ENCODE data around the gene NCBP2L.

The NCBP2L gene

GRCh38 chrX:107752043-107752442 is 25.5 kb upstream of the NCBP2L start:
- no peak for TF ChIP-seq ZFX (IDR thresholded peaks at IDR 0.05; ENCODE audit: borderline replicate concordance)
- TF ChIP-seq CTCF (IDR thresholded peaks at IDR 0.05): no peak
- no peak overlapping the region for H3K27ac ChIP-seq

- no peak for TF ChIP-seq ZFX (IDR thresholded peaks at IDR 0.05; ENCODE audit: borderline replicate concordance)
- no peak for TF ChIP-seq CTCF (IDR thresholded peaks at IDR 0.05)
- H3K27ac ChIP-seq: no peak overlapping the region
These were observed 24.8 kb upstream of the NCBP2L start for GRCh38 chrX:107752714-107753113.

- no peak overlapping the region for H3K27ac ChIP-seq
- TF ChIP-seq CTCF (IDR thresholded peaks at IDR 0.05): no peak
These were observed 24.3 kb upstream of the NCBP2L start for GRCh38 chrX:107753187-107753586.

DNA sequence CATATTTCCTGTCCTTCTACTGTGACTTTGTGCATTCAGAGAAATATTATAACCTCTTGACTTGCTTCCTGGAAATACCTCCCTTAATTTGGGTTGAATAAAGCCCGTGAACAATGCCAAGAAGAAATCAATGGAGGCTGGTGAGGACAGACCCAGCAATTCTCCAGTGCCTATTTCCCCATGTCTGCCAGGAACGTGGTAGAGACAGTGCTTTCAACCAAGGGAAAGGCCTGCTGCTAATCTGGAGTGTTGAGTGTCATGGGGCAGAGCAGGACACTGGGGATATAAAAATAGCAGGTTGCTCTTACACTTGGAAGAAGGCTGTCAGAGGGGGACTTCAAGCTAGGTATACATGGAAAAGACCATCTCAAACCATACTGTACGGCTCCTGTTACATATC is 21.8 kb upstream of the NCBP2L start:
- no peak overlapping the region for H3K27ac ChIP-seq
- TF ChIP-seq CTCF (IDR thresholded peaks at IDR 0.05) (no peak), ZFX (IDR thresholded peaks at IDR 0.05; ENCODE audit: borderline replicate concordance) (no peak)

DNA sequence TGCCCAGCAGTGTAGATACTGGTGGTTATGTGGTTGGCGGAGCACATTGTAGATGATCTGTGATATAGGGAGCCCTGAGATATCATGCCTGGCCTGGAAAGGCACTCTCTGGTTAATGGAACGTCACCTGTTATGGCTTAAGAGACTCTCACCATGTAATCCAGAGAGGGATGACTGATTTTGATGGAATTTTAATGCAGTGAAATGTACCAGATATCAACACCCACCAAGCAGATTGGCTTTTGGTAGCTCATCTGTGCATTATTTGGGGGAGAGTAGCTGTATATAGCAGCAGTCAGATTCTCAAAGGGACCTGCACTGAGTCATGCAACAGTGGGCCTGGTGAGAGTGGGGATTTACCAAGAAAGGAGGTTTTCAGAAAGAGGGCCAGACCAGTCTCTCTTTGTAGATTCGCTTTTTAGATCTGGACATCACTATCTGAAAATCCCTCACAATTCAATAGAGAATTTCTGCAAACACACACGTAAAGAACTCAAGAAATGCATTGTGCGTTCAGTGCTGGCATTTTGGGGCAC is 19.2 kb upstream of the NCBP2L start:
- TF ChIP-seq CTCF (IDR thresholded peaks at IDR 0.05): no peak
- no peak for TF ChIP-seq ZFX (IDR thresholded peaks at IDR 0.05; ENCODE audit: borderline replicate concordance)
- H3K27ac ChIP-seq: no peak overlapping the region

DNA sequence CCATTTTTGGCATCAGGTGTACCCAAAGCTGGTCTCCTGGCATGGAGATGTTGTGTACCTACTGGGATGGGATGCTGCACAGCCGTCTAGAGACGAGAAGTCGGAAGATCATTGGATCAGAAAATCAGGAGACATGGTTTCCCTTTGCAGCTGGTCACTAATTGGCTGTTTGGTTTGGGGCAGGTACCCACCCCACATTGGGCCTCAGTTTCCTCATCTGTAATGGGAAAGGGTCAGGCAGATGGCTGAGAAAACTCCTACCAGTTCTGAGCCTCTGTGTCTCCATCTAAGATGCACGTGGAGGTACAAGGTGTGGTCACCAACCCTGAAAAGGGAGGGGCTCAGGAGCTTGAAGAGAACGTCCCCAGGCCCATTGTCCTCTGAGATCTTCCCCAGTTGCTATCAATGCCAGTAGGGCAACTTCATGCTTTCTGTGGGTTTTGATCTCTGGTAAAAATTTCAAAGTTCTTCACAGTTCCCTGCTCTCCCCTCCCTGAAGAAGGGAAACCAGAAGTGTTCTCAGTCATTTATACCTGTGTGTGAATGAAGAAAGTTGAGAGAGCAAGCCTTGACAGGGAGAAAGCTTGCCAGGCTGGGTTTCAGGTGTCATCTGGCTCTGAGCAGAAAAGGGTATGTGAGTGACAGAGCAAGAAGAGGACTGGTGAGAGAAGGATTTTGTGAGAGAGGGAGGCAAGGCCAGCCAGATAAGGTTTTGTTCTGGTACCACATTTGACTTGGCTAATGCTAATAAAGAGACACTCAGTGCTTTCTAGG is 17.0 kb upstream of the NCBP2L start:
- no peak overlapping the region for H3K27ac ChIP-seq
- TF ChIP-seq ZFX (IDR thresholded peaks at IDR 0.05; ENCODE audit: borderline replicate concordance): no peak
- no peak for TF ChIP-seq CTCF (IDR thresholded peaks at IDR 0.05)

DNA sequence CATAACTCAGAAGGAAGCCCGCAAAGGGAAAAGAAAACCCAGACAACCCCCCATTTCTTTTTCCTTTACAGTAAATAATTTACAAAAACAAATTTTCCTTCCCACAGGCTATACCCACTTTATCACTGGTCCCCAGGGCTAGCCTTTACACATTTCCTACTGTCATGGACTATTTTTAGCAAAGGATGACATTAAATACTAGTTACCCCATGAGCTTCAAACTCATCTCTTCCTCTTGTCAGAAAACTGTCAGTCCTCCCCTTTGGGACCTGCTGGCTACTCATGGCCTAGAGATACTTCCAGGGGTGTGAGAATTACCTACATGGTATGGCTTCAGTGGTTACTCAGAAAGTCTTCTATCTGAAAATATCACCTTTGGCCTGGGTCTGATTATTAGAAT is 13.9 kb upstream of the NCBP2L start:
- no peak overlapping the region for H3K27ac ChIP-seq
- TF ChIP-seq CTCF (IDR thresholded peaks at IDR 0.05) (no peak), ZFX (IDR thresholded peaks at IDR 0.05; ENCODE audit: borderline replicate concordance) (no peak)

All from 22Rv1 (cell line).